GM12865 (cell line): Measurements from ENCODE around the gene AHSG.
"Not testable (repeated sequence)": the region's sequence is repeated elsewhere in the genome, so short reads cannot be mapped to it uniquely, and the experiment has no call there.

Experiments
- DNase-seq: peaks from one replicate; pipeline ENCODE4 v3.0.0; 2010; ENCODE audit warnings: low read depth
- H3K4me3 ChIP-seq: 2 replicates; pipeline ENCODE4 v1.5.1; 2011; ENCODE audit warnings: mild to moderate bottlenecking, low read depth, low read length, control low read depth
- CTCF ChIP-seq: IDR thresholded peaks from 2 replicates; pipeline ENCODE4 v1.5.1; 2011; ENCODE audit warnings: low read length, control low read depth, low read depth, inconsistent platforms; ENCODE audit not compliant: insufficient read depth; ENCODE audit errors: missing control alignments

Gene AHSG, protein sequence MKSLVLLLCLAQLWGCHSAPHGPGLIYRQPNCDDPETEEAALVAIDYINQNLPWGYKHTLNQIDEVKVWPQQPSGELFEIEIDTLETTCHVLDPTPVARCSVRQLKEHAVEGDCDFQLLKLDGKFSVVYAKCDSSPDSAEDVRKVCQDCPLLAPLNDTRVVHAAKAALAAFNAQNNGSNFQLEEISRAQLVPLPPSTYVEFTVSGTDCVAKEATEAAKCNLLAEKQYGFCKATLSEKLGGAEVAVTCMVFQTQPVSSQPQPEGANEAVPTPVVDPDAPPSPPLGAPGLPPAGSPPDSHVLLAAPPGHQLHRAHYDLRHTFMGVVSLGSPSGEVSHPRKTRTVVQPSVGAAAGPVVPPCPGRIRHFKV

GRCh38 chr3:186612721-186613636 lies at the start of gene AHSG:
Gene AHSG (plus strand): TSS chr3:186613060. CDS start chr3:186613142, 82 bp downstream.
- TF ChIP-seq CTCF = no peak
- H3K4me3 ChIP-seq = no peak within 1 kb of the TSS
- DNase-seq = no peak

DNA sequence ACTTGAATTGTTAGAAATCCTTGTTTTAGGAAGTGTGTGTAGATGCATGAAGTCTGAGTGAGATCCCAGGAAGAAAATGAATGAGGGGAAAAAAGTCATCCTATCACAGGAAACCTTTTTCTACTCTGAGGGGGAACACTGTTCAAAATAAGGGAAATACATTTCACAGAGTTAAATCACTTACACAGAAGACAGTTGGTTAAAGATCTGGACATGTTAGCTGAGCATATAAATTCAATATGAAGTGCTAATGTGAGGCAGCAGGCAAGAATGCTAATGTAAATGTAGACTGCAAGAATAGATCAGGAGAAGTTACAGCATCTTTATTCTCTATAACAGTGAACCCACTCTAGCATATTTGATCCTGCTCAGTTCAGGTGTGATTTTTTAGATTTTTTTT lies 48.3 kb upstream of the AHSG start:
- H3K4me3 ChIP-seq = no peak overlapping the region
- DNase-seq = no peak
- TF ChIP-seq CTCF = no peak

DNA sequence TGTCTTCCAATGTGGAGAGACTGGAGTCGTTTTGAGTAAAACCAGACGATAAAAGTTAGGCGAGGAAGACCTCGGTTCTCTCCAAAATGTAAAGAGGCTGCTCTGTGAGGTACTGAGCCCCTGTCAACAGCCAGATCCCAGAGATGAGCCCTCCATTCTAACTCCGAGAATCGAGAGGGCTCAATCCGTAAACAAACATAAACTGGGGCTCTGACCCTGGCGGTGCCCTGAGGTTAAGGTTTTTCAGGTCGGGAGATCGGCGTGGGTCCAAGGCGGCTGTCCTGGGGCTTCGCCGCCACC lies 46.1 kb upstream of the AHSG start:
- no peak for TF ChIP-seq CTCF
- no peak for DNase-seq
- peak overlapping the region; percentile 79 for H3K4me3 ChIP-seq

GRCh38 chr3:186567072-186567921 lies 45.6 kb upstream of the AHSG start, which contains the start of gene TBCCD1:
Gene TBCCD1 (minus strand): TSS chr3:186567339. CDS start chr3:186564329, 3,010 bp downstream.
- no peak for TF ChIP-seq CTCF
- H3K4me3 ChIP-seq = peak within 1 kb of the TSS; percentile 79
- peak; percentile 96 for DNase-seq

DNA sequence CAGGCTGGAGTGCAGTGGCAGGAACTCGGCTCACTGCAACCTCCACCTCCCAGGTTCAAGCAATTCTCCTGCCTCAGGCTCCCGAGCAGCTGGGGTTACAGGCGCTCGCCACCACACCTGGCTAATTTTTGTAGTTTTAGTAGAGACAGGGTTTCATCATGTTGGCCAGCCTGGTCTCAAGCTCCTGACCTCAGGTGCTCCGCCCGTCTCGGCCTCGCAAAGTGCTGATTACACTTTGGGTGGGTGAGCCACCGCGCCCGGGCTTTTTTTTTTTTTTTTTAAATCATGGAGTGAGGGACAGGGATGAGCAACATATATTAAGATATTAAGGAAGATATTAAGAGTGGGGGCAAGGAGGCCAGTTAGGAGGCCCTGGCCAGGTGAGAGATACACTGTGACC lies 43.5 kb upstream of the AHSG start:
- peak overlapping the region; percentile 99 for H3K4me3 ChIP-seq
- DNase-seq = not testable (repeated sequence)

GRCh38 chr3:186569779-186570095 lies 43.1 kb upstream of the AHSG start:
- no peak for TF ChIP-seq CTCF
- peak overlapping the region; percentile 99 for H3K4me3 ChIP-seq
- DNase-seq = no peak
